ENCODE results near the gene SMC4.

DNA sequence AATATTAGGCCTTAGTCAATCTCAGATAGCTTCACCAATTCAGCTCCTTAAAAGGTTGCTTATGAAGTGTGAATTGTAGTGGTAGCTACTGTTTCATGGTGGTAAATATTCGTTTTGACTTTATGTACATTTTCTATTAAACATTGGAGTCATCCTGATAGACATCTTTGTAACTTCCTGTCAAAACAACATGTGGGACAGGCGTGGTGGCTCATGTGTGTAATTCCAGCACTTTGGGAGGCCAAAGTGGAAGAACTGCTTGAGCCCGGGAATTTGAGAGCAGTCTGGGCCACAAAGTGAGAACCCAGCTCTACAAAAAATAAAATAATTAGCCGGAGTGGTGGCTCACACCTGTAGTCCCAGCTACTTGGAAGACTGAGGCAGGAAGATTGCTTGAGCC is 52.2 kb downstream of the SMC4 start:
- TF ChIP-seq, protein P1, sequence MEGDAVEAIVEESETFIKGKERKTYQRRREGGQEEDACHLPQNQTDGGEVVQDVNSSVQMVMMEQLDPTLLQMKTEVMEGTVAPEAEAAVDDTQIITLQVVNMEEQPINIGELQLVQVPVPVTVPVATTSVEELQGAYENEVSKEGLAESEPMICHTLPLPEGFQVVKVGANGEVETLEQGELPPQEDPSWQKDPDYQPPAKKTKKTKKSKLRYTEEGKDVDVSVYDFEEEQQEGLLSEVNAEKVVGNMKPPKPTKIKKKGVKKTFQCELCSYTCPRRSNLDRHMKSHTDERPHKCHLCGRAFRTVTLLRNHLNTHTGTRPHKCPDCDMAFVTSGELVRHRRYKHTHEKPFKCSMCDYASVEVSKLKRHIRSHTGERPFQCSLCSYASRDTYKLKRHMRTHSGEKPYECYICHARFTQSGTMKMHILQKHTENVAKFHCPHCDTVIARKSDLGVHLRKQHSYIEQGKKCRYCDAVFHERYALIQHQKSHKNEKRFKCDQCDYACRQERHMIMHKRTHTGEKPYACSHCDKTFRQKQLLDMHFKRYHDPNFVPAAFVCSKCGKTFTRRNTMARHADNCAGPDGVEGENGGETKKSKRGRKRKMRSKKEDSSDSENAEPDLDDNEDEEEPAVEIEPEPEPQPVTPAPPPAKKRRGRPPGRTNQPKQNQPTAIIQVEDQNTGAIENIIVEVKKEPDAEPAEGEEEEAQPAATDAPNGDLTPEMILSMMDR (IDR thresholded peaks at IDR 0.05) = no peak
- no peak for TF ChIP-seq POLR2A (IDR thresholded peaks at IDR 0.05)
